ENCODE data around the gene TENT4A.

DNA sequence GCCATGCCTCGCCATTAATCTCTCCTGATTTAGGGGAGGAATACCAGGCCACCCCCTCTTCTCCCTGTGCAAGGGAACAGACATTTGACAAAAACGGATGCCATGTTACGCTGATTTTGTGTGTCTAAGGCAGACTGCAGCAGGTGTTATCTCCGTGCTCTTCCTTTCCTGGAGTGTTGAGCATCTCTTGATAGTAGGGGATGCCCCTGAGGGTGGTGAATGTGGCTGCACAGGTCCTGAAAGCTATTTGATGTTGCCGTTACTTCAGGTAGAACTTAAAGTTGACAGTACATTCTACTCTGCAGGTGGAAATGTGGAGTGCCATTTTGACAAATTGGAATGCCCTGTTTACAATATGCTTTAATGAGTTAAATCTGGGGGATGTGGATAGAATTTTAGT, 21.5 kb downstream of the TENT4A start:
- no peak for TF ChIP-seq BORCS8-MEF2B (CRISPR knock-in tag; IDR thresholded peaks at IDR 0.05)
- TF ChIP-seq, protein P1, sequence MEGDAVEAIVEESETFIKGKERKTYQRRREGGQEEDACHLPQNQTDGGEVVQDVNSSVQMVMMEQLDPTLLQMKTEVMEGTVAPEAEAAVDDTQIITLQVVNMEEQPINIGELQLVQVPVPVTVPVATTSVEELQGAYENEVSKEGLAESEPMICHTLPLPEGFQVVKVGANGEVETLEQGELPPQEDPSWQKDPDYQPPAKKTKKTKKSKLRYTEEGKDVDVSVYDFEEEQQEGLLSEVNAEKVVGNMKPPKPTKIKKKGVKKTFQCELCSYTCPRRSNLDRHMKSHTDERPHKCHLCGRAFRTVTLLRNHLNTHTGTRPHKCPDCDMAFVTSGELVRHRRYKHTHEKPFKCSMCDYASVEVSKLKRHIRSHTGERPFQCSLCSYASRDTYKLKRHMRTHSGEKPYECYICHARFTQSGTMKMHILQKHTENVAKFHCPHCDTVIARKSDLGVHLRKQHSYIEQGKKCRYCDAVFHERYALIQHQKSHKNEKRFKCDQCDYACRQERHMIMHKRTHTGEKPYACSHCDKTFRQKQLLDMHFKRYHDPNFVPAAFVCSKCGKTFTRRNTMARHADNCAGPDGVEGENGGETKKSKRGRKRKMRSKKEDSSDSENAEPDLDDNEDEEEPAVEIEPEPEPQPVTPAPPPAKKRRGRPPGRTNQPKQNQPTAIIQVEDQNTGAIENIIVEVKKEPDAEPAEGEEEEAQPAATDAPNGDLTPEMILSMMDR (CRISPR knock-in tag; IDR thresholded peaks at IDR 0.05): no peak
- no peak for TF ChIP-seq POLR2G (IDR thresholded peaks at IDR 0.05; ENCODE audit: low read depth, low read length)
- TF ChIP-seq POLR2A (IDR thresholded peaks at IDR 0.05; ENCODE audit: insufficient read depth in 1 of 2, low read depth in 2 of 2, low read length in 2 of 2): no peak
- TF ChIP-seq, protein P2, sequence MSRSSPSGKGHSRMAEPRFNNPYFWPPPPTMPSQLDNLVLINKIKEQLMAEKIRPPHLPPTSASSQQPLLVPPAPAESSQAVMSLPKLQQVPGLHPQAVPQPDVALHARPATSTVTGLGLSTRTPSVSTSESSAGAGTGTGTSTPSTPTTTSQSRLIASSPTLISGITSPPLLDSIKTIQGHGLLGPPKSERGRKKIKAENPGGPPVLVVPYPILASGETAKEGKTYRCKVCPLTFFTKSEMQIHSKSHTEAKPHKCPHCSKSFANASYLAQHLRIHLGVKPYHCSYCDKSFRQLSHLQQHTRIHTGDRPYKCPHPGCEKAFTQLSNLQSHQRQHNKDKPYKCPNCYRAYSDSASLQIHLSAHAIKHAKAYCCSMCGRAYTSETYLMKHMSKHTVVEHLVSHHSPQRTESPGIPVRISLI (CRISPR knock-in tag; IDR thresholded peaks at IDR 0.05; ENCODE audit: borderline replicate concordance): no peak
- no peak for TF ChIP-seq KDM1A (CRISPR knock-in tag; IDR thresholded peaks at IDR 0.05)
- no peak for TF ChIP-seq PAWR (CRISPR knock-in tag; IDR thresholded peaks at IDR 0.05; ENCODE audit: borderline replicate concordance)
- no peak for TF ChIP-seq NR1H2 (CRISPR knock-in tag; IDR thresholded peaks at IDR 0.05; ENCODE audit: borderline replicate concordance, low read depth)

Measured in HepG2 (cell line).